GM18511 (cell line): Measurements from ENCODE around the gene CFAP107.
"Not testable (repeated sequence)": the region's sequence is repeated elsewhere in the genome, so short reads cannot be mapped to it uniquely, and the experiment has no call there.

Experiments
- ATAC-seq: cut with Tn5 transposase; IDR thresholded peaks from one replicate; pipeline ENCODE4 v1.9.1; 2021; ENCODE audit warnings: mild to moderate bottlenecking, moderate library complexity; ENCODE audit not compliant: unreplicated experiment

The CFAP107 gene

GRCh38 chr1:12776801-12777557, 31.0 kb downstream of the CFAP107 start:
- ATAC-seq, result no peak

GRCh38 chr1:12778061-12778460, 32.1 kb downstream of the CFAP107 start:
- no peak for ATAC-seq

GRCh38 chr1:12778907-12779306, 32.9 kb downstream of the CFAP107 start:
- no peak for ATAC-seq

GRCh38 chr1:12781488-12781887, 35.5 kb downstream of the CFAP107 start:
- not testable (repeated sequence) for ATAC-seq

GRCh38 chr1:12783783-12784182, 37.8 kb downstream of the CFAP107 start:
- not testable (repeated sequence) for ATAC-seq

- not testable (repeated sequence) for ATAC-seq
Observed at GRCh38 chr1:12784729-12785128, 38.7 kb downstream of the CFAP107 start.

- not testable (repeated sequence) for ATAC-seq
Observed at GRCh38 chr1:12791097-12791496, 45.1 kb downstream of the CFAP107 start, which contains the start of gene PRAMEF1. PRAMEF1 (plus strand) TSS chr1:12791397; CDS start chr1:12793228, 1,831 bp downstream.

GRCh38 chr1:12798911-12799310, 52.9 kb downstream of the CFAP107 start:
- no peak for ATAC-seq

GRCh38 chr1:12799730-12800129, 53.7 kb downstream of the CFAP107 start:
- ATAC-seq, result no peak

- ATAC-seq, result no peak
Observed at GRCh38 chr1:12809933-12810332, 63.9 kb downstream of the CFAP107 start.

- ATAC-seq, result no peak
Observed at GRCh38 chr1:12810691-12811408, 64.8 kb downstream of the CFAP107 start.

GRCh38 chr1:12811409-12811784, 65.4 kb downstream of the CFAP107 start:
- no peak for ATAC-seq
